ENCODE results near the gene UBE3A.
"Not testable (repeated sequence)": the region's sequence is repeated elsewhere in the genome, so short reads cannot be mapped to it uniquely, and the experiment has no call there.

UBE3A gene

DNA sequence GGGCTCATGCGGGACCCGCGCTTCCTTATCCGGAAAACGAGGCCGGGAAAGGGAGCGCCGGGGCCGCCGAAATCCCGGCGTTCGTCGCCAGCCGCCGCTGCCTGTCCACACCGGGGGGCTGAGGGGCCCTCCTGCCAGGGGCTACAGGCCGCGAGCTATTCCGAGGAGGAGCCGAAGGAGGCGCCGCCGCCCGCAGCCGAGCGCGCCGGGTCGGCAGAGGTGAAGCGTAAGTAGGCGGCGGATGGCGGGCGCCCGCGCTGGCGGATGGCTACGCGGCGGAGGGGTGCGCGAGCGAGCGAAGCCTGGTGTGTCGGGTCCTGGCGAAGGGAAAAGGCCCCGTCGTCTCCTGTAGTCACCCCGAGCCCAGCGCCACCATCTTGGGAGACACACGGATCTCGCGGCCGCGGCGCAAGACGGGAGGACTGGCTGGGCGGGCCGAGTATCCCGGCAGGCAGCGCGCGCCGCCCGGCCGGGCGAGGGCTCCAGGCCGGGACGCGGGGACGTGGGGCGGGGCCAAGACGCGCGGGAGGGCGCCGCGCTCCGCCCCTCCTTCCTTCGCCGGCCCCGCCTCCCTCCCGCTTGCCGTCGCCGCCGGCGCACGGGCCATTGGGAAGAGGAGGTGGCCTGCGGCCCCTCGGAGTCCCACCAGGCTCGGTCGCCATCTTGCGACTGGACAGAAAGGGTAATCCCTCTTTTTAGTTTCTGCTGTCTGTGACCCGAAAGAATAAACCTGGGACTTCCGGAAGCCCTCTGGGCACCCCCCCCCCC, at the start of gene UBE3A:
Gene UBE3A, minus strand, starts transcription at position 424 of the 768 bp plus-strand sequence. CDS start 29,917 bp downstream, outside the sequence.
- DNase-seq (ENCODE audit: low spot score) = peak; percentile 97

DNA sequence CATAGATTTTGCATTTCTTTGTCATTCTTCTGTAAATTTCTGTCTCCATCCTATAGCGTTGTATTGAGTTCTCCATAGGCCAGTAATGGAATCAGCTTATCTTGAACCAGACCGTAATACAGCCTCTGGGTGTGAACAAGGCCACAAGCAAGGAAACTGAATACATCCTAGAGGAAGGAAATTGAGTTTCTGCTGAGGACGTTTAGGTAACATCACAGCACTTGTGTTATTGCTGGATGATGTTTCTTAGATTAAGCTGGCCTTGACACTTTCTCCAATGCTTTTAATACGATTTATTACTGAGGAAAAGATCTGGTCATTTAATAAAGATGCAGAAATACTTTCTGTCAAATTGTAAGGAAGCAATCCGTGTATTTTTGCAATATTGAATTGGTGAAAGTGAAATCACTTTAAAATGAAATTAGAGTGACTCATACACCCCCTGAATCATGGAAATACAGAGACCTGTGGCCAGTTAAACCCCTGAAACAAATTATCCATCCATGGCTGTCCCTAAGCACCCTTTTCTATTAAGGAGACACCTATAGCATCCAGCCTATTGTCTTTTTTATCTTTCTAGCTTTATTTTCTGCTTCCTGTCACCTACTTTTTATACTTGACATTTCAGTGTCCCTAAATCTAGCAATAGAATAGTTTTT, 48.5 kb upstream of the UBE3A start:
- no peak for DNase-seq (ENCODE audit: low spot score)

DNA sequence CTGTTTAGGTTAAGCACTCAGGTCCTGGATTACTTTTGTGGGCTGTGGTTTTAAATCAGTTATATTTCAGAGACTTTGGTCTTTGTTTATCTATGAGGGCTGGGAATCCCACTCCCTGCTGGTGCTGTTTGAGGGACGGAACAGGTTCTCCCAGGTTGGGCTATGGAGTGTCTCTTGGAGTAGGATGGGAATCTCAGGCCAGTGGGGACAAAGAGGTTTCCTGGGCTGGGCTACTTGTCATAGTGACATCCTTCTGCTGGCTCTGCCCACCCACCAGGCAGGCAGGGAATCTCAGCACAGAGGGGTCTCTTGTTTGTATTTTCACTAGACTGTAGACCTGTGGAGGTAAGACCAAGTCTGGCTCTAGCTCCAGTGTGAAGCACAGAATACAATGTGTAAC, 47.2 kb upstream of the UBE3A start:
- no peak for DNase-seq (ENCODE audit: low spot score)

DNA sequence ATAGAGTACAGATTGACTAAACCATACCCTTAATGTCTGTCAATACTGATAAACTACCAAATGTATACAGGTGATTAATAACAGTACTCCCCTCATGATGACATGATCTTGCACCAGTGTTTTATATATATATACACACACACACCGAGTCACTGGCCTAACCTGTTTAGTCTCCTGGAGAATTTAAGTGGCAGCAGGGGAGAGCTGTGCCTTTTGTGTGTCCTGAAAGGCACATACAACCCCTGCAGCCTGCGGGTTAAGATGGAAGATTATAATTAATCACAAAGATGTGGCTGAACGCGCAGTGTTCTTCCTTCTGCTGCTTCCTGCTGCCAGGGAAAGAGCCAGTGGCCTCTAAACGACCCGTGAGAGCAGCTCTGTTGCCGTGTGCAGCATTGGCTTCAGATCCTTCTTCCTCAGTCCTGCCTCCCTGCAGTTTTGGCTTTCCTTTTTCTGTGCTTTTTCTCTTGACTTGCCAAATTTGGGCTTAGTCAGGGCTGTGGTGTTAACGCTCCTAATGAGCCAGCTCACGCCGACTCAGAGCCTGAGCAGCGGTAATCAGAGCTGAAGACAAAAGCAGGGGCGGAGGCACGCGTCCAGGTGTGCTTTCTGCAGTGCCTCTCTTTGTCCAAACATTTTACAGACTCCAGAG, 42.5 kb upstream of the UBE3A start:
- DNase-seq (ENCODE audit: low spot score) = no peak

DNA sequence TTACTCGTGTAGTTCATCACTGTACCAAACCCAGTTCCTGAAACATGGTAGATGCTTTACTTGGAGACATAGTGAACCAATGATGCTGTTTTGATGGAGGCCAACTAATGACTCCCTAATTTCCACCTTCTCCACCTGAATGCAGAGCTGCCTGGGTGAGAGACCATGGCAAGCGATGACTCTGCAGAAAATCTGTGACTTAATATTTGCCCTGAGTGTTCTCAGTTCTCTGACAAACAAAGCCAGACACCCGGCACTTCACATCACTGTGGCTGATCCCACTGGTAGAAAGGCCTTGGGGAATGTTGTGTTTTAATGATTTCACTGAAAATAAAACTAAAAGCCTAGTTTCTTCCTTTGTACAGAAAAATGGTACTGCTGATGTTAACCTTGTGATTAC, 39.5 kb upstream of the UBE3A start:
- DNase-seq (ENCODE audit: low spot score) = no peak

DNA sequence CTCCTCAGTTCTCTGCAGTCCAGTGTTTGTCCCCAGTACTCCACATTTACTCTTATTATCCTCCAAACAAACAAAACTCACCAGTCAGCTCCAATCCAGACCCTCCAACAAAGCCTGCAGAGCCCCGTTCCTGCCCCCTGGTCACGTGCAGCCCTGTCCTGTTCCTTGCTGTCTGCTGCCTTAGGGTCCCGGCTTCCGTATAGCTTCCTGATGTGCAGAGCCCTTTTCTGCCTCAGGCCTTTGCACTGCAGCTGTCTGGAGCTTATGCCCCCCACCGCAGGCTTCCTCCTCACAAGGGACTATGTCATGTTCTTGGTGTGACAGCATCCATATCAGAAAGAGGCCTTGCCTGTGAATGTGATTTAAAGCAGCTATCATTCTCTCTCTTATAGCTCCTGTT, 39.0 kb upstream of the UBE3A start:
- DNase-seq (ENCODE audit: low spot score) = no peak

DNA sequence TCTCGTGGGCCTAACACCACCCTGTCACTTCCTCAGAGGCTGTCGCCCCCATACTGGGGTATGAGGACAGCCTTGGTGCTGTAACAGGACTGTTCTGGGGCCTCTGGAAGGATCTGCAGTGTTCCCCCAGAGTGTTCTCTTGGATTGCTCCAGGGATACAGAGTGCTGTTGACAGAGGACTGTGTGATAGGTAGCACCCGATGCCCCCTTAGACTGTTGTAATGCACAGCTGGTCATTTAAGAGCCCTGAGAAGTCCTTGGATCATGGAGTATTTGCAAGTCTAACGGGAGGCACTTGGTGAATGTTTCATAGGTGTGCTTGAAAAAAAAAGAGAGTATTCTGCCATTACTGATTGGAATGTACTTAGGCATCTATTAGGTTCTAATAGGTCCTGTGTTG, 35.4 kb upstream of the UBE3A start:
- DNase-seq (ENCODE audit: low spot score) = no peak

DNA sequence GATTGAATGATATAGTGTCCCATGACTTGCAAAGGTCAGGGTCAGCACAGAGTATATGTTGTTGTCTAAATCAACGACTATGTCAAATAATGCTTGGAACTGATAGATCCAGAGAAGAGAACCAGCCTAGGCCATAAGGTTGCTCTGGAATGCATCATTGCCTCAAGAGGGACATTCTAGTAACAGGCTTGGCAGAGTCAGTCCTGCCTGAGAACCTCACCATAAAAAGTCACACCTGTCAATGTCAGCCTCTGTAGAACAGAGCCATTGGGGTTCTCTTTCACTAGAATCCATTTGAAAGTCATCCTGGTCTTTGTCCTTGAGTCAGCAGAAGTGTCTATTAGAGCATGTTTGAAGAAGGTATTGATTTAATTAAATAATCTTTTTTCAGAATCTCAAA, 31.4 kb upstream of the UBE3A start:
- DNase-seq (ENCODE audit: low spot score) = no peak

DNA sequence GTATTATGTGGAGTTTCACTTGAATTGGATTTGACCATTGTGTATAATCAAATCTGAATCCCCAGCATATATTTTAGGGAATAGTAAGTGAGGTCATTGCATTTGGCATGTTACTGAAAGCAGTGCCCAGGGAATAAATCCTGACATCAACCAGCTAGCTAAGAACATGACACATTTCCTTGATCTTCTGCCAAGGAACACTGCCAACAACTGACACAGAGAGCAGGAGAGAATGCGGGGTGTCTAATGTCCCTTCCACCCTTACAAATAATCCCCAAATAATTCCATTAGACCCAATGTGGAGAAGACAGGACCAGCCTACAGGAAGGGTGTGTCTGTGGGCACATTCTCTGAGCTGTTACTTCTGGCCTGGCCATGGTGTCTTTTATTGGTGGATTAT, 30.6 kb upstream of the UBE3A start:
- DNase-seq (ENCODE audit: low spot score) = no peak

DNA sequence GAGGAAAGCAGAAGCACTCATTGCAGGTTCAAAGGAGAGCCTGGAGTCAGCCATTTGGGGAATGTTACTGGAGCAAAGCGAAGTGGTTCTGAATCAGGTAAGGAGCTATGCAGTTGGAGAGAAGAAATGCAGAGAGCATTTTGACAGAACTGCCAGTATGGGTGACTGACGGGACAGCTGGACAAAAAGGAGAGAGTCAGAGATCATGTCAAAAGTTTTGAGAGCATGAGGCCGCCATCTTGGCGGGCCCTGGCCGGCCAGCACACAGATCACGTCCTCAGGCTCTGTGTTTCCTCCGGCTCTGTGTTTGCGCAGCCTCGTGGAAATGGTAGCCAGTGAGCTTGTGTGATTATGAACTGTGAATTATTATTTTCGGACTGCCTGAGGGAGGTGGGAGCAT, 29.8 kb upstream of the UBE3A start:
- no peak for DNase-seq (ENCODE audit: low spot score)

DNA sequence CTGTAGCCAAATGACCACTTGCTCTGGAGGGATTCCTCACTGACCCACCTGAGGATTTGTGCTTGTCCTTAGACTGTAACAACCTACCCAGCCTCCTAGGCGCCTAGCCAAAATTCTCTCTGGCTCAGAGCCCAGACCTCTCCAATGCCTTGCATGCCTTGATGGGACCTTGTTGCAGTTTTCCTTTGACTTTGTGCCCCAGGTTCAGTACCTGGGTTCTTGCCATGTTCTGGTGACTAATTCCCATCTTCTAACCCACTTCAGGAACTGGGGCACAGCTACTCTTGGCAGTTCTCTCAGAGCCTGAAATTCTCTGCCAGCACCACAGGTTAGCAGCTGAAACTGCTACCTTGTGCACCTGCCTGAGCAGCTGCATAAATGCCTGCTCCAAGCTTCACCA, 27.0 kb upstream of the UBE3A start:
- DNase-seq (ENCODE audit: low spot score) = no peak

DNA sequence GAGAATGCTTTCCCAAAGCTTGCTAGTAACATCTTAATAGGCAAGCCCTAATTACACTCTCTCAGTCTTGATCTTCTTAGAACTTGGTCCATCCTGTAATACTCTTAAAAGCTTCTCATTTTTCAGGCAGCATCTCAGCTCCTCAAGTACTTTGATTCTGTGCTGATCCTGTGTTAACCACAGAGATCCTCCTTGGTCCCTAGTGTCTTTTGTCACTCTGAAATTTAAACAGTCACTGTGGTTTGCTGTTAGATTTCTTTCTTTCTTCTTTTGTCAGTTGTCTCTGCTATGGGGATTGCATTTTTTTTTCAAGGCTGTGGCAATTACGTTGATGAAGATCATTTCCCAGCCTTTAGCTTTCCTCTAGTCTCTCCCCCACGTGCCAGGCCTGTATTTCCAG, 26.0 kb upstream of the UBE3A start:
- no peak for DNase-seq (ENCODE audit: low spot score)

DNA sequence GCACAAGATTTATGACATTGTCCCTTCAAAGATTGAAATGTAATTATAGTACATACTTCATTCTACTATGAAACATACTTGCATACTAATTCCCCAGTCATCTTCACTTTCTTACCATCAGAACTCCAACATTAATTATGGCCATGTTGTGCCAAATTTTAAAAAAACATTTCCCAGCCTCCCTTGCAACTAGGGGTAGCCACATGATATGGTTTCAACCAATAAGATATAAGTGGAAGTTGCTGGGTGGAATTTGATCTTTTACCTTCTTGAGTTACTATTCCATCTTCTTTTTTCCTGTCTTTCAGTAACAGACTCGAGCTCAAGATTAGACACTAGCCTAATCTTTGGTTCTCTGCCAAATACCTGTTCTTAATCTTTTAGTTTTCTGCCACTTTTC, 25.6 kb upstream of the UBE3A start:
- DNase-seq (ENCODE audit: low spot score) = no peak

DNA sequence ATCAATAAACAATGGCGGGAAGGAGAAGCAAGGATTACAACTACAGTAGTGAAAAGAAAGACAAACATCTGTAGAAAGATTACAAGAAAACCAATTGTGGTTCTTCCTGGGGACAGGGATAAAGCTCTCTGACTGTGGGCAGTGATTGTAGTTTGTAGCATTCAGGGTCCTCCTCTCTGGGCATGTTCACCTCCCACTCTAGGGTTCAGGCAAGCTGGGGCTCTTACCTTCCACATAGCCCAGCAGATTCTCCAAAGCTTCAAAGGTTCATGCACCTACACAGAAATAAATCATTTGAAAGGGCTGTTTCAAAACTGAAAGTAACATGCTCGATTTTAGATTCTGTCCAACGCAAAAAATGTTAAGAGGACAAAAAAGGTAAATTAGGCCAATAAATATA, 17.4 kb upstream of the UBE3A start:
- DNase-seq (ENCODE audit: low spot score) = no peak

DNA sequence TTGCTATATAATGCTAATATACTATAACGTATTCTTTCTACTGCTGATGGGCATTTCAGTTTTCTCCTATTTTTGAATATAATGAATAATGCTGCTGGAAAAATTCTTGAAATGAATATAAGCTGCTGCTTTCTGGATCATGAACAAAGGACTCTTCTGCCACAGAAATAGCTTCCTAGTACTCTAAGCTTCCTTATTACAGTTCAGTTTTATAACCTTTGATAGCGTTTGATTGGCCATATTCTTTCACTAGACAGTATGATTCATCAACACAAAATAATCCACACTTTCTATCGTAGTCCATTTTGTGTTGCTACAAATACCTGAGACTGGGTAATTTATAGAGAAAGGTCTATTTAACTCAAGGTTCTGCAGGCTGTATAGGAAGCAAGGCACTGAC, 16.4 kb upstream of the UBE3A start:
- no peak for DNase-seq (ENCODE audit: low spot score)

DNA sequence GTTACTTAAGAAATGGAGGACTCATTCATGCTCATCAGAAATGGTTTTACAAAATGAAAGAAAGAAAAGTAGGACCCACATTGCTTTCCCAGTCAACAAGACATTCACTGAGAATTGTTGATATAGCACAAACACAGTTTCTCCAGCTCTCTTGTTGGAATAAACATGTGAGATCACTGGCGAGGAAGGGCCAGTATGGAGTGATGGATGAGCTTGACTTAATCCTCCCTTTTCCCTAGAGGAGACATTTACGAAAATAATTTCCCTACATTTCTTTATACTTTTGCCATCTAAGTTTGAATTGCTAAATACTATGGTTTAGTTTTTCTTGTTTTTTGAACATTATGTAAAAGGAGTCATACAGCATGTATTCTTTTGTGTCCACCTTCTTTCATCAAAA, 15.9 kb upstream of the UBE3A start:
- DNase-seq (ENCODE audit: low spot score) = no peak

DNA sequence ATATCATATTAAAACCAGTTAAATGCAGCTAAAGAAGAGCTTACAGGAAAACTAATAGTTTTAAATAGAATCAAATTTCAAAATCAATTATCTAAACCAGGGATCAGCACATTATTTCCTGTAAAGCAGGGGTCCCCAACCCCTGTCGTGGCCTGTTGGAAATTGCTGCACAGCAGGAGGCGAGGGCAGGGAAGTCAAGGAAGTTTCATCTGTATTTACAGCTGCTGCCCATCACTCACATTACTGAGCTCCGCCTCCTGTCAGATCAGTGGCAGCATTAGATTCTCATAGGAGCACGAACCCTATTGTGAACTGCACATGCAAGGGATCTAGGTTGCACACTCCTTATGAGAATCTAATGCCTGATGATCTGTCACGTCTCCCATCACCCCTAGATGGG, 14.4 kb upstream of the UBE3A start:
- not testable (repeated sequence) for DNase-seq (ENCODE audit: low spot score)

DNA sequence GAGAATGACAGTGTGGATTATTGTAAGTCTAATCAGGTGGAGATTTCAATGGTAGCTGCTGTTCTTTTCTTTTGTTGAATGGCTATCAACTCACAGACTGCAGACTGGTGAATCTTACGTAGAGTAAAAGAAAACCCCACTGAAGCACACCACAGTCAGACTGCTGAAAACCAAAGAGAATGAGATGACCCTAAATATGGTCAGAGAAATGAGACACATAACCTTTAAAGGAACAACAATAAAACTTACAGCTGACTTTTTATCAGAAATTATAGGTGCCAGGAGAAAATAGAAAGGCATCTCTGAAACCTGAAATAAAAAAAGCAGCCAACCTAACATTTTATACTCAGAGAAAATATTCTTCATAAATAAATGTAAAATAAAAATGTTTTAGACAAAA, 12.7 kb upstream of the UBE3A start:
- no peak for DNase-seq (ENCODE audit: low spot score)

DNA sequence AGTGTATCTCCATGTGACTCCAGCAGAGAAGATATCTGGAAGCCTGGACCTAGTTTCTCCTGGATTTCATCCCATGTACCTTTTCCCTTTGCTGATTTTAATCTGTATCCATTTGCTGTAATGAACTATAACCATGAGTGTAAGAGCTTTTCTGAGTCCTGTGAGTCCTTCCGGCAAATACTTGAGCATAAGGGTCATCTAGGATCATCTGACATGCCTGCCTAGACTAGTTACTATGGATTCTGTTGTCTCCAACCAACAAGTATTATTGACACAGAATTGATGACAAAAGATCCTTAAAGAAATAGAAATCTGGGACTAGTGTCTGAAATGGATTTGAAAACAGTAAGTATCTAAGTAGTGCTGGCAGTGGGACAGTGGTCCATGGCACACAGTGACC, 11.3 kb upstream of the UBE3A start:
- no peak for DNase-seq (ENCODE audit: low spot score)

DNA sequence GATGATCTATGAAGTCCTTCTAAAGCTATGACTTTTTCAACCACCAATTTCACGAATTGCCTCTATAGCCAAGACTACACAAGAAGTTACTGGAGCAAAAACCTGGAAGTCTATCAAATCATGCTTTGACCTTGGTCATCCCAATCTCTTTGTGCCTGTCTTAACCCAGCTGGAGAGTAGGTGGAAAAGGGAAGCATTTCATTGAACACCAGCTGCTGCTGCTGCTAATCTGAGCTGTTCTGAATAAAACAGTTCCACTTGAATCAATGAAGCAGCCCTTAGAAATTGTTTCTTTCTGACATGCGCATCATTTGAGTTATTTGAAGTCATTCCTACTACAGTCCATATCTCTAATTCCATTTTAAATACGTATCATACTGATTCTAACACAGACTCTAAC, 7.3 kb upstream of the UBE3A start:
- no peak for DNase-seq (ENCODE audit: low spot score)

DNA sequence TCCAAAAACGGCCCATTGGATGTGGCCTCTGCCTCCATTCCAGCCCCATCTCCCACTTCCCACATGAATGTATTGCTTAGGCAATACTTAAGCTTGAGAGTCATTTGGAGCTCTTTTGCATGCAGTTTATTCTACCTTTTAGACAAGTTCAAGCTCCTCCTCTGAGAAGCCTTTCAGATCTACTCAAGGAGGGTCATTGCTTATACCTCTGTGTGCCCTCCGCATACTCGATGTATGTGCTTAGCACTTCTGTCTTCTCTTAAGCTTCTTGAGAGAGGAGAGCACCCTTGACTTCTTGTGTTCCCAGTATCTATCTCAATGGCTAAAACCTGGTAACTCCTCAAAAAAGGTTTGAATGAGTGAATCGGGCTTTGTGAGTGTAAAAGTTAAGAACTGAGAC, 6.6 kb upstream of the UBE3A start:
- no peak for DNase-seq (ENCODE audit: low spot score)

DNA sequence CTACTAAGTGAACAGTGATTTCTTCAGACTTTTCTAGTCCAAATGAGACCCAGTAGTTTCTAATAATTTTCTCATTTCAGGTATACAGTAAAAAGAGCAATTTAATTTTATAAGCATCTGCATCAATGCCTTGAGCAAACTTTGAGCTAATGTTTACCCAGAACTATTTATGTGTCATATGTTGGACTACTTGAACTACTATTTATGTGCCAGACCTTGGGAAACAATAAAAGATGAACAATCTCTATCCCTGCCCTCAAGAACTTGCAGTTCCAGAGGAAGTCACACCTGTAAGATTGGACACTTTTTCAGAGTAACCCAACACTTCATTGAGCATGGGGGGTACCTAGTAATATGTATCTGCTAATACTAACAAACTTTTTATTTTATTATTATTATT, 2.3 kb upstream of the UBE3A start:
- no peak for DNase-seq (ENCODE audit: low spot score)

DNA sequence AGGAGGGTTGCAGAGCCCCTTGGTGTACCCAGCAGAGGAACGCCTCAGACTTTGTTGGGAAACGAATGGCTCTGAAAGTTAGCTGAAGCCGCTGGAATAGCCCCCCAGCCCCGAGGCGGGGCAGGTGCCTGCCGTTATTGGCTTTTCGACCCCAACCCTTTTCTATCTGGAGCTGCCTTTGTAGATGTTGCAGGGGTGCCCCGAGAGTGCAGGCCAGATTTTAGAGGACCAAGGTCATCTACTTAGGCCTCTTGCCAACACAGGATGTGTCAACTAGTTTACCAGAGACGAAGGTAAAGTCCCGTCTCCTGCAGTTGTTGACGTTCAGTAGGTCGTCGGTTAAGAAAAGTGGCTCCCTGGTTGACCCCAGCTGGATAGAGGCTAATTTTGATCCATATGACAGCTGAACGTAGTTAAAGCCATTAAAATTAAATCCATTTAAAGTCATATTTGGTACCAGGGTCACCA, 579 bp upstream of the UBE3A start:
- DNase-seq (ENCODE audit: low spot score) = peak; percentile 5

All from AG08396 (cell line).